CD4-positive, alpha-beta T cell treated with Interferon alpha-2 for 1 hour (primary cell): ENCODE data around the gene ZNF823.
"Not testable (repeated sequence)": the region's sequence is repeated elsewhere in the genome, so short reads cannot be mapped to it uniquely, and the experiment has no call there.

ENCODE experiments used
- DNase-seq, 2 donors: peaks; one replicate each; pipeline ENCODE4 v3.0.0-alpha.2; 2020 to 2022

The ZNF823 gene

GRCh38 chr19:11738746-11739620 is at the start of gene ZNF823:
Gene ZNF823 (minus strand): TSS chr19:11738946. CDS start chr19:11738819, 127 bp downstream.
- DNase-seq = peak; percentile 91 to 98

GRCh38 chr19:11787536-11787935 is 48.8 kb upstream of the ZNF823 start:
- no peak for DNase-seq

- no peak for DNase-seq
These were observed 45.6 kb upstream of the ZNF823 start for GRCh38 chr19:11784356-11784755.

- no peak for DNase-seq
These were observed 45.0 kb upstream of the ZNF823 start for GRCh38 chr19:11783767-11784166.

- DNase-seq = no peak
These were observed 42.7 kb upstream of the ZNF823 start for GRCh38 chr19:11781295-11782057.

GRCh38 chr19:11780431-11781020 is 41.8 kb upstream of the ZNF823 start:
- no peak for DNase-seq

- not testable (repeated sequence) for DNase-seq
These were observed 37.9 kb upstream of the ZNF823 start for GRCh38 chr19:11776669-11777068.

- not testable (repeated sequence) for DNase-seq
These were observed 32.8 kb upstream of the ZNF823 start for GRCh38 chr19:11771520-11771919.

- DNase-seq = no peak
These were observed 31.2 kb upstream of the ZNF823 start for GRCh38 chr19:11769995-11770394.

GRCh38 chr19:11767633-11768133 is 28.9 kb upstream of the ZNF823 start:
- peak; percentile 9 to 24 for DNase-seq

GRCh38 chr19:11766597-11767591 is 28.1 kb upstream of the ZNF823 start, which contains the start of gene ZNF441:
Gene ZNF441 (plus strand): TSS chr19:11767000. CDS start chr19:11767194, 194 bp downstream.
- peak; percentile 91 to 93 for DNase-seq

- no peak for DNase-seq
These were observed 24.9 kb upstream of the ZNF823 start for GRCh38 chr19:11763611-11764010.

GRCh38 chr19:11763117-11763516 is 24.4 kb upstream of the ZNF823 start:
- no peak for DNase-seq

GRCh38 chr19:11759805-11760204 is 21.1 kb upstream of the ZNF823 start:
- no peak for DNase-seq

- no peak for DNase-seq
These were observed 18.2 kb upstream of the ZNF823 start for GRCh38 chr19:11756965-11757364.

GRCh38 chr19:11754663-11755062 is 15.9 kb upstream of the ZNF823 start:
- no peak for DNase-seq

GRCh38 chr19:11752244-11752736 is 13.5 kb upstream of the ZNF823 start:
- no peak for DNase-seq

GRCh38 chr19:11749751-11750150 is 11.0 kb upstream of the ZNF823 start:
- DNase-seq = no peak

- DNase-seq = no peak
These were observed 8.5 kb upstream of the ZNF823 start for GRCh38 chr19:11747277-11747676.

- no peak for DNase-seq
These were observed 7.1 kb upstream of the ZNF823 start for GRCh38 chr19:11745869-11746268.

- DNase-seq = peak; percentile 27 to 34
These were observed 591 bp downstream of the ZNF823 start for GRCh38 chr19:11737964-11738745.
